Measurements from ENCODE around the gene PDCD11.
"Not testable (repeated sequence)": the region's sequence is repeated elsewhere in the genome, so short reads cannot be mapped to it uniquely, and the experiment has no call there.

PDCD11 gene

DNA sequence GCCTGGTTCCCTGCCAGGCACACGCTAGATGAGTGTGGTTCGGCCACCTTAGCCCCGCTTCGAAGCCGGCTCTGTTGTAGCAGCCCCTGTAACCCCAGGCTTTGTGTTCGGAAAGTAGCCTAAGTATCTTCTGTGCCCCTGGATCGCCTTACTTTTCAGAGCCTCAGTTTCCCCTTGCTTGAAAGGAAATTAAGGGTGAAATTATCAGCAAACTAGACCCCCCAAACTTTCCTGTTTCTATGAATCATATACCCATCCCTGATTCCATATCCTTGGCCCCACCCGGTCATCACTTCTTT lies 312 bp downstream of the PDCD11 start:
- TF ChIP-seq, protein P1, sequence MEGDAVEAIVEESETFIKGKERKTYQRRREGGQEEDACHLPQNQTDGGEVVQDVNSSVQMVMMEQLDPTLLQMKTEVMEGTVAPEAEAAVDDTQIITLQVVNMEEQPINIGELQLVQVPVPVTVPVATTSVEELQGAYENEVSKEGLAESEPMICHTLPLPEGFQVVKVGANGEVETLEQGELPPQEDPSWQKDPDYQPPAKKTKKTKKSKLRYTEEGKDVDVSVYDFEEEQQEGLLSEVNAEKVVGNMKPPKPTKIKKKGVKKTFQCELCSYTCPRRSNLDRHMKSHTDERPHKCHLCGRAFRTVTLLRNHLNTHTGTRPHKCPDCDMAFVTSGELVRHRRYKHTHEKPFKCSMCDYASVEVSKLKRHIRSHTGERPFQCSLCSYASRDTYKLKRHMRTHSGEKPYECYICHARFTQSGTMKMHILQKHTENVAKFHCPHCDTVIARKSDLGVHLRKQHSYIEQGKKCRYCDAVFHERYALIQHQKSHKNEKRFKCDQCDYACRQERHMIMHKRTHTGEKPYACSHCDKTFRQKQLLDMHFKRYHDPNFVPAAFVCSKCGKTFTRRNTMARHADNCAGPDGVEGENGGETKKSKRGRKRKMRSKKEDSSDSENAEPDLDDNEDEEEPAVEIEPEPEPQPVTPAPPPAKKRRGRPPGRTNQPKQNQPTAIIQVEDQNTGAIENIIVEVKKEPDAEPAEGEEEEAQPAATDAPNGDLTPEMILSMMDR (conservative IDR thresholded peaks at IDR 0.05; ENCODE audit: low read depth, low read length): no peak
- no peak for DNase-seq (ENCODE audit: low read depth)
- peak overlapping the region; percentile 99 for H3K4me3 ChIP-seq (ENCODE audit: low read length)

DNA sequence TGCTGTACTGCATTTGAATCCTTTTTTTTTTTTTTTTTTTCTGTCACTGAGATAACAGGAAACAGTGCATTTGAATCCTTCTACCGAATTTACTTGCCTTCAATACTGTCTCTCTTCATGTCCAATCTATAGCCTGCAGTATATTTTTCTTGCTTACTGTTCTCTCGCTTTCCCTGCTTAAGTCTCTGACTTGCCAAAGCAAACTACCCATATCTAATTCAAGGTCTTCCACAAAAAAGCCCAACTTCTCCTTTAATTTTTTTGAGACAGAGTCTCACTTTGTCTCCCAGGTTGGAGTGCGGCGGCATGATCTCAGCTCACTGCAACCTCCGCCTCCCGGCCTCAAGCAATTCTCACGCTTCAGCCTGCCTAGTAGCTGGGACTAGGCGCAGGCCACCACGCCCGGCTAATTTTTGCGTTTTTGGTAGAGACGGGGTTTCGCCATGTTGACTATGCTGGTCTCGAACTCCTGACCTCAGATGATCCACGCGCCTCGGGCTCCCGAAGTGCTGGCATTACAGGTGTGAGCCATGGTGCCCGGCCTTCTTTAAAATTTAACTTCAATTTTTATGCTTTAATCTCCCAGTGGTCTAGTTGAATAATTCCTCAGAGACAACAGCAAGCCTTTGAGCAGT lies 882 bp downstream of the PDCD11 start:
- TF ChIP-seq, protein P1 (conservative IDR thresholded peaks at IDR 0.05; ENCODE audit: low read depth, low read length): no peak
- peak overlapping the region; percentile 99 for H3K4me3 ChIP-seq (ENCODE audit: low read length)
- DNase-seq (ENCODE audit: low read depth): no peak

DNA sequence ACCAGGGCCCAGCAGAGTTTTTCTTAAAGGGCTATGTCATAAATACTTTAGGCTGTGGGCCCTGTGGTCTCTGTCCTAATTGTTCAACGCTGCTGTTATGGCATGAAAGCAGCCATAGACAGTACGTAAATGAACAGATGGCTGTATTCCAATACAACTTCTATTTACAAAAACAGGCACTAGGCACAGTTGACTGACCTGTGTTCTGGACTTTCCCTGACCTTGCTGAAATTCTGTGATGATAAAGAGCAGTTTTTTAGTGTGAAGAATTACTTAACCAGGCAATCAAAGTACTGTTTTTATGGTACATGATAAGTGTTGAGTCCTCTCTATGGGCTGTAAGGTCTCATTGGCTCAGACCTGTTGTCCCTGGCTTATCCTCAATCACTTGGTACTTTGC lies 17.1 kb downstream of the PDCD11 start:
- H3K4me3 ChIP-seq (ENCODE audit: low read length): no peak overlapping the region
- no peak for DNase-seq (ENCODE audit: low read depth)
- TF ChIP-seq, protein P1 (conservative IDR thresholded peaks at IDR 0.05; ENCODE audit: low read depth, low read length): no peak

DNA sequence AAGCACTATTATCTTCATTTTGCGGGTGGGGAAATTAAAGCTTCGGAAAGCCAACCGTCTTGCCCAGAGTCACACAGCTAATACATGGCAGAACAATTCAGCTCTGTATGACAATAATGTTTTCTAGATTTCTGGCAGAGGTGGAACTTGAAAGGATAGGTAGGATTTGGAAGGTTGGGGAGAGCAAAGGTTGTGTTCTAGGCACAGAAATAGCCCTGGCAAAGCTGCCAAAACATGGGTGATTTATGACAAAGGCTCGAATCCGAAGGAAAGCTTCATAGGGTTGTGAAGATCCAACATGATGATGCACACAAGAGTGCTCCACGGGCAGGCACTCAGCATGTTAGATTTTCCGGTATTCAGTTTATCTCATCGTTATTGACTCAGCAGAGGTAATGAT lies 19.2 kb downstream of the PDCD11 start:
- DNase-seq (ENCODE audit: low read depth): no peak
- no peak overlapping the region for H3K4me3 ChIP-seq (ENCODE audit: low read length)
- TF ChIP-seq, protein P1 (conservative IDR thresholded peaks at IDR 0.05; ENCODE audit: low read depth, low read length): no peak

DNA sequence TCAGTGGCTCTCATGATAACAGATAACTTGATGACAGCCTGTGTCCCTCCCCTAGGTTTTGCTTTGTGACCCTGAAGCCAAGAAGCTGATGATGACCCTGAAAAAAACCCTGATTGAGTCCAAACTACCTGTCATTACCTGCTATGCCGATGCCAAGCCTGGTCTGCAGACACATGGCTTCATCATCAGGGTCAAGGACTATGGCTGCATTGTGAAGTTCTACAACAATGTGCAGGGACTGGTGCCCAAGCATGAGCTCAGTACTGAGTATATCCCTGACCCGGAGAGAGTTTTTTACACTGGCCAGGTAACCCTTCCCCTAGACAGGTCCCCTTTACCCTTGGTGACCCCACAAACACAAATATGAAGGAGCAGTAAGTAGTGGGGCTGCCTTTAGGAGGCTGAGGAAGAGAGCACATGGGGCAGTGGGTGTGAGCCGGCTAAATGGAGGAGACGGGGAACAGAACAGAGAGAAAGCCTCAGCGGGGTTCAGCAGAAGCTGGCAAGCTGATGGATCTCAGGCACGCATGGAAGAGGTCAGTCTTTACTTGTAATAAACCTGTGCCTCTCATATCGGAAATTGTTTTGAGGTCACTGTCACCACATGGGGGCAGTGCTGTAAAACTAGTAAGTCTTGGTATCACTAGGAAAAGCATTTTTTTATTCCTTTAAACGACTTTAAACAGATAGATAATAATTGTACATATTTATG lies 20.2 kb downstream of the PDCD11 start:
- no peak overlapping the region for H3K4me3 ChIP-seq (ENCODE audit: low read length)
- TF ChIP-seq, protein P1 (conservative IDR thresholded peaks at IDR 0.05; ENCODE audit: low read depth, low read length): peak; percentile 60
- no peak for DNase-seq (ENCODE audit: low read depth)

DNA sequence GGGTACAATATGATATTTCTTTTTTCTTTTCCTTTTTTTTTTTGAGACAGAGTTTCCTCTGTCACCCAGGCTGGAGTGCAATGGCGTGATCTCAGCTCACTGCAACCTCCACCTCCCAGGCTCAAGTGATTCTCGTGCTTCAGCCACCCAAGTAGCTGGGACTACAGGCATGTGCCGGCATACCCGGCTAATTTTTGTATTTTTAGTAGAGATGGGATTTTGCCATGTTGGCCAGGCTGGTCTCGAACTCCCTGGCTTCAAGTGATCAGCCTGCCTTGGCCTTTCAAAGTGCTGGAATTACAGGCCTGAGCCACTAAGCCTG lies 20.7 kb downstream of the PDCD11 start:
- DNase-seq (ENCODE audit: low read depth); H3K4me3 ChIP-seq (ENCODE audit: low read length): not testable (repeated sequence)

DNA sequence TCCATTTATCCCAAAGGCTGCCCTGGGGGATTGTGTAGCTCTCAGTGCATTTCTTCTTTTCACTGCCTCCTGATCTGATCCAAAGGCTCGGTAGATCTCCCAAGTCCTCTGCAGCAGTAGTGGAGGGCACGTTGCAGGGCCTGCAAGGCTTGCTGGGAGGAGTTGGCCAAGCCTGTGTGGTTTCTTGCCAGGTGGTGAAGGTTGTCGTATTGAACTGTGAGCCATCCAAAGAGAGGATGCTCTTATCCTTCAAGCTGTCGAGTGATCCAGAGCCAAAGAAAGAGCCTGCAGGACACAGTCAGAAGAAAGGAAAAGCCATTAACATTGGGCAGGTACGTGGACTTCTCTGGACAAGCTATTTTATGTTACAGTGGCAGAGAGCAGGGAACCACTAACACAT lies 21.2 kb downstream of the PDCD11 start:
- TF ChIP-seq, protein P1 (conservative IDR thresholded peaks at IDR 0.05; ENCODE audit: low read depth, low read length): no peak
- no peak overlapping the region for H3K4me3 ChIP-seq (ENCODE audit: low read length)
- DNase-seq (ENCODE audit: low read depth): no peak
